ENCODE results near the gene PSD2. TPM values are rescaled to one million over a fixed set of nuclear protein-coding genes. Genes with fewer than 3 reads are reported as not detected.

The PSD2 gene
- total RNA-seq, 2 donors from 2014 or later: not detected

DNA sequence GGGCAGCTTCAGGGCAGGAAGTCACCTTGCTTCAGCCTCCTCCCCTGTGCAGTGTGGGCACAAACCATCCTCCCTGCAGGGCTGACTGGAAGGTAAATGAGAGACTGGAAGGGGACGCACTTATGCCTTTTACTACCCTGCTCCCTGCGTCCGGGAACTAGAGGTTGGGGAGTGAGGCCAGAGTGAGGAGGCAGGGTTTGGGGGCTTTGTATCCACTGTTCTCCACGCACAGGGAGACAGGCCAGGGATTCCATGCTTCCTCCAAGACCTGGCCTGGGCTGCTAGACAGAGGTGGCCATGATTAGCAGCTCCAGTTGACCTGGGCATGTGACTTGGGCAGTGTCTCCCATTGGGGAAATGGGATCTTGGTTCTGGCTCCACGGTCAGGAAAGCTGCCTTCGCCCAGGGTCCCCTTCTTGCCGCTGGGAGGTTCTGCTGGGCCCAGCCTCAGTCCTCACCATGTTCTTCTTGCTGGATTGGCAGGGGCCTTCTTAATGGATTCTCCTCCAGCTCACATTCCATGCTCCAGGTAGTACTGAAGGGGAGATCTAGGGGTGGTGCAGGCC lies 37.0 kb upstream of the PSD2 start:
- H3K27me3 Mint-ChIP-seq (ENCODE audit: low read depth): peaks cover 63% of the 10 kb centered on the region
- peaks cover 0 to 3% of the 10 kb centered on the region in 2 donors for H3K36me3 Mint-ChIP-seq (ENCODE audit: insufficient read depth in 2 of 2)
- no peak for DNase-seq

GRCh38 chr5:139759219-139759721 lies 36.3 kb upstream of the PSD2 start:
- no peak overlapping the region for H3K4me3 Mint-ChIP-seq
- ATAC-seq (replicated peaks in 1 of 2) (no peak), DNase-seq (no peak)
- no peaks in the 10 kb centered on the region for H3K9me3 Mint-ChIP-seq
- no peak overlapping the region for H3K27ac Mint-ChIP-seq
- H3K4me1 Mint-ChIP-seq (ENCODE audit: low read depth): peaks cover 19% of the 10 kb centered on the region
- peaks cover 69% of the 10 kb centered on the region for H3K27me3 Mint-ChIP-seq (ENCODE audit: low read depth)
- peaks cover 0 to 3% of the 10 kb centered on the region in 2 donors for H3K36me3 Mint-ChIP-seq (ENCODE audit: insufficient read depth in 2 of 2)

More for the DNA sequence above, 37.0 kb upstream of the PSD2 start:
- H3K4me1 Mint-ChIP-seq (ENCODE audit: low read depth): peaks cover 19% of the 10 kb centered on the region
- H3K9me3 Mint-ChIP-seq: no peaks in the 10 kb centered on the region
- H3K27ac Mint-ChIP-seq: no peak overlapping the region
- no peak overlapping the region for H3K4me3 Mint-ChIP-seq
- ATAC-seq (replicated peaks in 1 of 2): no peak

DNA sequence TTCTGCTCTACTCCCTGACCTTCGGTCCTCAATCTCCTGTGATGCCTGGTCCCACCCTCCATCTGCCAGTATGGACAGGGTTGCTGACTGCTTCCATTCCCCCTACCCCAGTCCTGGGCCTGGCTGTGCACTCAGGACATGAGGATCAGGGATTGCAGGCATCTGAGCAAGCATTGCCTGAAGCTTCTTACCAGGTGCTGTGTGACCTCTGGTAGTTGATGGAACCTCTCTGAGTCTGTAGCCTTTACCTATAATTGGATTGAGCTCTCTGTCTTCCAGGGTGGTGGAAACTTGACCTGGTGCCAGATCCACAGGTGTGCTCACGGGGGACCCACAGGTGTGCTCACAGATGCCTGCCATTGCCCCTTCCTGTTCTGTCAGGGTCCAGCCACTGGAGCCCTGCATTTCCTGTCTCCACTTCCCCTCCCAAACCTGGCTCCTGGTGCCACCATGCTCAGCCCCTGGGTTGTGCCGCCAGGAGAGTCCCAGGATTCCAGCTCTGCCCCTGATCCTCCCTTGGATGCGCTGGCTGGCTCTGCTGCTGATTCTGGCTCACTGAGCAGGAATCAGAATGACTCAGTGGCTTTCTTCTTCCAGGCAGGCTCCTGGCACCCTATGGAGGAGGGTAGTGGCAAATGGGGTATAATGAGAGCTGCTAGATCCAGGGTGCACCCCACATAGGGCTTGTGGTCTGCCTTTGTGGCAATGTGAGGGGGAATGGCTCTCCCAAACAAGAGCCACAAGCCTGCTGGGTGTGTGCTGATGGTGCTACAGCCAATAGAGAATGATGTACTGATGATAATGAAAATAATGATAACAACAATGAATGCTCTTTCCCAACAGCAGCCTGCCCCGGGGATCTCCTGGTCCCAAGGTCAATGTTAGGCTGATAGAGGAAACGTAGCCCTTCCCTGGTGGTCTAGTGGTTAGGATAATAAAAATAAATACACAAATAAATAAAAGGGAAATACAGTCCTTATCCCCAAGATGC lies 35.2 kb upstream of the PSD2 start:
- ATAC-seq (replicated peaks in 1 of 2) (no peak), DNase-seq (no peak)
- no peaks in the 10 kb centered on the region for H3K9me3 Mint-ChIP-seq
- peaks cover 70% of the 10 kb centered on the region for H3K27me3 Mint-ChIP-seq (ENCODE audit: low read depth)
- peaks cover 21% of the 10 kb centered on the region for H3K4me1 Mint-ChIP-seq (ENCODE audit: low read depth)
- peaks cover 0 to 1% of the 10 kb centered on the region in 2 donors for H3K36me3 Mint-ChIP-seq (ENCODE audit: insufficient read depth in 2 of 2)
- no peak overlapping the region for H3K27ac Mint-ChIP-seq
- H3K4me3 Mint-ChIP-seq: no peak overlapping the region

GRCh38 chr5:139761057-139761450 lies 34.6 kb upstream of the PSD2 start:
- H3K9me3 Mint-ChIP-seq: no peaks in the 10 kb centered on the region
- H3K27me3 Mint-ChIP-seq (ENCODE audit: low read depth): peaks cover 67% of the 10 kb centered on the region
- ATAC-seq (replicated peaks in 1 of 2): no peak

GRCh38 chr5:139761501-139761900 lies 34.1 kb upstream of the PSD2 start:
- ATAC-seq (replicated peaks in 1 of 2): no peak
- no peak overlapping the region for H3K27ac Mint-ChIP-seq
- H3K36me3 Mint-ChIP-seq (ENCODE audit: insufficient read depth in 2 of 2): no peaks in the 10 kb centered on the region
- H3K27me3 Mint-ChIP-seq (ENCODE audit: low read depth): peaks cover 63% of the 10 kb centered on the region
- peaks cover 23% of the 10 kb centered on the region for H3K4me1 Mint-ChIP-seq (ENCODE audit: low read depth)
- no peak overlapping the region for H3K4me3 Mint-ChIP-seq
- DNase-seq: no peak
- H3K9me3 Mint-ChIP-seq: no peaks in the 10 kb centered on the region

More at GRCh38 chr5:139761057-139761450, 34.6 kb upstream of the PSD2 start:
- H3K27ac Mint-ChIP-seq: no peak overlapping the region
- H3K36me3 Mint-ChIP-seq (ENCODE audit: insufficient read depth in 2 of 2): no peaks in the 10 kb centered on the region
- DNase-seq: no peak
- peaks cover 23% of the 10 kb centered on the region for H3K4me1 Mint-ChIP-seq (ENCODE audit: low read depth)
- H3K4me3 Mint-ChIP-seq: no peak overlapping the region

DNA sequence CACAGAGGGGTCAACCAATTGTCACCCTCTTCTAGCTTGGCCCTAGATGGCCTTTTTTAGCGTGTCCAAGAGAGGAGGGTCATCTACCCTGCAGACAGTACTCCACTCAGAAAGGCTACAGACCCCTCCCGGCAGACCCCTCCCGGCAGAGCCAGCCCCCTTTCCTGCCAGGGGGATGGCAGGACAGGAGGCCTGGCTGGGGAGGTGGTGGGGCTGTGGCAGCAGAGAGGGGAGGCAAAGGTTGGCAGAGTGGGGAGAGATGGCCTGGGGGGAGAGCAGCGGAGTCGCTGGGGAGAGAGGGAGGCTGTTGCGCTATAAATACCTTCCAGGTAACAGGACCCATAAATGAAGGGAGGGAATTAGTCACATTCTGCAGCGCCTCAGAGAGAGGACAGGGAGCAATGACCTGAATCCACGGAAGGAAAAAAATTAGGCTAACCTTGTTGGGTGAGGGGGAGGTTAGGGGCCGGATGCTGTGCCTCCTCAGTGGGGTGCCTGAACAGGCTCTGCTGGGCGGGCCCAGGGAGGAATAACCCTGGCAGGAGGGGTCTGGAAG lies 32.9 kb upstream of the PSD2 start:
- peaks cover 52% of the 10 kb centered on the region for H3K27me3 Mint-ChIP-seq (ENCODE audit: low read depth)
- ATAC-seq (replicated peaks in 1 of 2) (no peak), DNase-seq (no peak)
- peaks cover 20% of the 10 kb centered on the region for H3K4me1 Mint-ChIP-seq (ENCODE audit: low read depth)
- H3K9me3 Mint-ChIP-seq: no peaks in the 10 kb centered on the region
- H3K4me3 Mint-ChIP-seq: no peak overlapping the region
- H3K27ac Mint-ChIP-seq: no peak overlapping the region
- no peaks in the 10 kb centered on the region for H3K36me3 Mint-ChIP-seq (ENCODE audit: insufficient read depth in 2 of 2)

- Mint-ChIP-seq H3K4me1 (ENCODE audit: low read depth) (peaks cover 13% of the 10 kb centered on the region), H3K4me3 (no peak overlapping the region), H3K27ac (no peak overlapping the region), H3K36me3 (ENCODE audit: insufficient read depth in 2 of 2) (no peaks in the 10 kb centered on the region), H3K9me3 (no peaks in the 10 kb centered on the region), H3K27me3 (ENCODE audit: low read depth) (peaks cover 45% of the 10 kb centered on the region)
- no peak for ATAC-seq (replicated peaks in 1 of 2)
- DNase-seq: no peak
These were observed 32.2 kb upstream of the PSD2 start for GRCh38 chr5:139763280-139763929.

- H3K4me1 Mint-ChIP-seq (ENCODE audit: low read depth): peaks cover 13% of the 10 kb centered on the region
- no peaks in the 10 kb centered on the region for H3K36me3 Mint-ChIP-seq (ENCODE audit: insufficient read depth in 2 of 2)
- DNase-seq (no peak), ATAC-seq (replicated peaks in 1 of 2) (peak in 1 of 2 donors; percentile 20)
- no peak overlapping the region for H3K4me3 Mint-ChIP-seq
- peaks cover 38% of the 10 kb centered on the region for H3K27me3 Mint-ChIP-seq (ENCODE audit: low read depth)
- no peaks in the 10 kb centered on the region for H3K9me3 Mint-ChIP-seq
- H3K27ac Mint-ChIP-seq: no peak overlapping the region
These were observed 31.4 kb upstream of the PSD2 start for GRCh38 chr5:139763930-139764791.

- peak overlapping the region; percentile 76 to 77 for H3K4me3 Mint-ChIP-seq
- DNase-seq (no peak), ATAC-seq (replicated peaks in 1 of 2) (no peak)
- H3K27ac Mint-ChIP-seq: no peak overlapping the region
- peaks cover 38% of the 10 kb centered on the region for H3K27me3 Mint-ChIP-seq (ENCODE audit: low read depth)
- H3K4me1 Mint-ChIP-seq (ENCODE audit: low read depth): peaks cover 13% of the 10 kb centered on the region
- H3K36me3 Mint-ChIP-seq (ENCODE audit: insufficient read depth in 2 of 2): no peaks in the 10 kb centered on the region
- no peaks in the 10 kb centered on the region for H3K9me3 Mint-ChIP-seq
These were observed 30.7 kb upstream of the PSD2 start for GRCh38 chr5:139764886-139765408.

DNA sequence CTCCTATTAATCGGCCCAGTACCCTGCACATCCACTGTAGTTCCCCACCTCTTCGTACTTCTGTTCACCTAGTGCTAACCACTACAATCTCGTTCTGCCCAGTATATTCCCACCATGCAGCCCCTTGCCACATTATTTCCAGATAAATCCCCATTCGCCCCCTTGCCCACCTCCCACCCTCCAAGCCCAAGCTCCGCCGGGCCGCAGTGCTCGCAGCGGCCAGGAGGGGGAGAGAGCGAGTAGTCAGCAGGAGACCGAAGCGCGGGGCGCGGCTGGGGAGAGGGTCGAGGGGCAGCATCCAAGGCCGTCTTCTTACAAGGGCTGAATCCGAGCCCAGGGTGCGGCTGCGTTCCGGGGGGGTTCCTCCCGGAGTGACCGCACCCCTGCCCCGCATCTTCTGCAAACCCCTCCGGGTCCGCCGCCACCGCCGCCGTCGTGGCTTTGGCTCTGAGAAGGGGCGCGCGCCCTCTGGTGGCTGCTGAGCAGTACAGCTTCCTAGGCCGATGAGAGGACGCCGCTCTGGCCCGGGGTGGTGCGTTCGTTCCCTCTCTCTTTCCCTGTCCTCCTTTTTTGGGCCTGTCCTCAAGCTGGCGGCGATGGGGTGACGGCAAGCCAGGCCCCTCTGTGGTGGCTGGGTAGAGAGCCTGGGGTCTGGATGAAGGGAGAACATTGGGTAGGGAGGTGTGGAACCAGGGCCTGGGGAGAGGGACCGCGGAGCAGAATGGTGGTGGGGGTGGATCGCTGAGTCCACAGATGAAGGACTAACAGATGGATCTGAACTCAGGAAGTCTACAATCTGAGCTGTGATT lies 30.0 kb upstream of the PSD2 start:
- Mint-ChIP-seq H3K36me3 (ENCODE audit: insufficient read depth in 2 of 2) (no peaks in the 10 kb centered on the region), H3K27ac (peak overlapping the region; percentile 36), H3K4me3 (peak overlapping the region; percentile 76 to 77), H3K4me1 (ENCODE audit: low read depth) (peaks cover 13% of the 10 kb centered on the region), H3K9me3 (no peaks in the 10 kb centered on the region), H3K27me3 (ENCODE audit: low read depth) (peaks cover 38% of the 10 kb centered on the region)
- peak; percentile 84 to 87 for DNase-seq
- ATAC-seq (replicated peaks in 1 of 2): peak; percentile 88 to 89

- ATAC-seq (replicated peaks in 1 of 2) (no peak), DNase-seq (no peak)
- H3K4me3 Mint-ChIP-seq: no peak overlapping the region
- H3K9me3 Mint-ChIP-seq: no peaks in the 10 kb centered on the region
- H3K4me1 Mint-ChIP-seq (ENCODE audit: low read depth): peaks cover 13% of the 10 kb centered on the region
- no peak overlapping the region for H3K27ac Mint-ChIP-seq
- H3K36me3 Mint-ChIP-seq (ENCODE audit: insufficient read depth in 2 of 2): no peaks in the 10 kb centered on the region
- H3K27me3 Mint-ChIP-seq (ENCODE audit: low read depth): peaks cover 23% of the 10 kb centered on the region
These were observed 27.6 kb upstream of the PSD2 start for GRCh38 chr5:139767960-139768359.
